Measurements from ENCODE around the gene PPOX.

GRCh38 chr1:161174911-161175310 lies 8.7 kb downstream of the PPOX start:
- TF ChIP-seq CTCF (IDR thresholded peaks at IDR 0.05 in 2 of 3, conservative IDR thresholded peaks at IDR 0.05 in 1 of 3; ENCODE audit: borderline replicate concordance in 1 of 3, insufficient read depth in 1 of 3, low read depth in 2 of 3, low read length in 2 of 3) (no peak), ZNF274 (IDR thresholded peaks at IDR 0.05; ENCODE audit: low read depth, low read length) (no peak), POLR2A (IDR thresholded peaks at IDR 0.05; ENCODE audit: borderline replicate concordance, extremely low read depth, insufficient read depth, insufficient read length) (no peak), SRF (IDR thresholded peaks at IDR 0.05; ENCODE audit: low read depth) (no peak), ATF3 (IDR thresholded peaks at IDR 0.05) (no peak), EZH2phosphoT487 (IDR thresholded peaks at IDR 0.05; ENCODE audit: borderline replicate concordance) (no peak), POLR2AphosphoS5 (IDR thresholded peaks at IDR 0.05; ENCODE audit: low read depth, low read length) (no peak), EZH2 (IDR thresholded peaks at IDR 0.05) (no peak), ZFX (IDR thresholded peaks at IDR 0.05) (no peak), MAX (IDR thresholded peaks at IDR 0.05) (no peak), ZBTB33 (IDR thresholded peaks at IDR 0.05; ENCODE audit: extremely low read depth, insufficient replicate concordance, low read length) (no peak), SIN3A (IDR thresholded peaks at IDR 0.05; ENCODE audit: low read depth) (no peak), RAD21 (IDR thresholded peaks at IDR 0.05; ENCODE audit: low read depth) (no peak), FOSL1 (IDR thresholded peaks at IDR 0.05; ENCODE audit: low read depth) (no peak)
